CMK (cell line): ENCODE results near the gene PGS1.

Experiments used
- DNase-seq: peaks from one replicate; pipeline ENCODE4 v3.0.0-alpha.2; 2010; ENCODE audit warnings: low read depth

PGS1 gene

DNA sequence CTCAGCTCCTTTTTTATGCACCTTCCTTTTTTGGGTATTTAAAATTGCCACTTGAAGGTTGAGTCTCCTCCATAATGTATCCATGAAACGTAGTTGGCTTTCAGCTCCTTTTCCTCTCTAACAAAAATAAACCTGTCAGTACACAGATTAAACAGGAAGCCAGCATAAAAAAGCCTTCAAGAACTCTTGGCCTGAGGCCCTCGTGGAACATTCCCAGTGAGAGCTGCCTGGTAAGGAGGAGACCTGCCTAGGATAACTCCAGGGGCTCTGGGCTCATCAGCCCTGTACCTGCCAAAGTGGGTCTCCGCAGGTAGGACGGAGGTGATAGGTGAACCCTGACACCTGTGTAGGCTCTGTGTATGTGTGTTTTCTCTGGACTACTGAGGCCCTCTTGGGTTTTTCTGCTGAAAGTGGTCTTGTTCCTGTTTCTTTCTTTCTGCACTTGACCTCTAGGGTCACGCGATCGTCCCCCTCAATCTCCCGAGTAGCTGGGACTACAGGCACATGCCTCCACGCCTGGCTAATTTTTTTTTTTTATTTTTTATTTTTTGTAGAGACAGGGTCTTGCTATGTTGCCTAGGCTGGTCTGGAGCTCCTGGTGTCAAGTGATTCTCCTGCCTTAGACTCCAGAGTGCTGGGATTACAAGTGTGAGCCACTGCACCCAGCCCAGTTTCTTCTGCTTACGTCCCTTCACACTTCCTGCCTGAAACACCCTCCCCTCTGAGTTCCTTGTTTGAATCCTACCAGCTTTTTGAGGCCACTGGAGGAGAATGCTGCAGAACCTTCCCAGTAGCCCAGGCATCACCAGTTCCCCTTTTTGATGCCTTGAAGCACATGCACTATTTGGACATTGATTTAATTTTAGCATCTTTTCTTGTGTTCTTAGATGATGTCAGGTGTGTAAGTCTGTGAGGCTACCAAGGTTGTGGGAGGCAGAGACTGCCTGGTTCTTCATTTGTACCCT is 9.8 kb downstream of the PGS1 start:
- no peak for DNase-seq

GRCh38 chr17:78390241-78391050 is 12.0 kb downstream of the PGS1 start:
- no peak for DNase-seq

DNA sequence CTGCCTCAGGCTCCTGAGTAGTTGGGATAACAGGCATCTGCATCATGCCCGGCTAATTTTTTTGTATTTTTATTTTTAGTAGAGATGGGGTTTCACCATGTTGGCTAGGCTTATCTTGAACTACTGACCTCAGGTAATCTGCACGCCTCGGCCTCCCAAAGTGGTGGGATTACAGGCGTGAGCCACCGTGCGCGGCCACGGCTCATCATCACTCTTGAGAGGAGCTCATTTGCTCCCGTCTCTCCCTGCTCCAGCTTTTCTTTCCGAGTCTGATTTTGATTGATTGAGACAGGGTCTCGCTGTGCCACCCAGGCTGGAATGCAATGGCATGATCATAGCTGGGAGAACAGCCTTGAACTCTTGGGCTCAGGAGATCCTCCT is 12.6 kb downstream of the PGS1 start:
- DNase-seq: no peak

DNA sequence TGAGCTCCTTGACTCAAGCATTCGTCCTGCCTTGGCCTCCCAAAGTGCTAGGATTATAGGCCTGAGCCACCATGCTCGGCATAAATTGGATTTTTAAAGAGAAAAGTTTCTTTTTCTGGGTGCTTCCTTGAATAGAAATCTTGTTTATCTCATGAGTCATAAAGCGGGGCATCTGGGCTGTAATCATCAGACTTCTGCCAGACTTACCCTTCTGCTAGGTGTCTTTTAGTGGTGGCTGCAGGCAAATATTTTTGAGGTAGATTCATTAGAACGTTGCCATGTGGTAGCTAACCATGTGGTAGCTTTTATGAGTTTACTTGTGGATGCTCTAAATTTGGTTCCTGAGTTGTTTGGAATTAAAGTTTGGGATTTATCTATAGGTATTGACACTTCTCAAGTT is 13.4 kb downstream of the PGS1 start:
- no peak for DNase-seq

- DNase-seq: no peak
Measured at GRCh38 chr17:78392295-78392694, 13.8 kb downstream of the PGS1 start.

DNA sequence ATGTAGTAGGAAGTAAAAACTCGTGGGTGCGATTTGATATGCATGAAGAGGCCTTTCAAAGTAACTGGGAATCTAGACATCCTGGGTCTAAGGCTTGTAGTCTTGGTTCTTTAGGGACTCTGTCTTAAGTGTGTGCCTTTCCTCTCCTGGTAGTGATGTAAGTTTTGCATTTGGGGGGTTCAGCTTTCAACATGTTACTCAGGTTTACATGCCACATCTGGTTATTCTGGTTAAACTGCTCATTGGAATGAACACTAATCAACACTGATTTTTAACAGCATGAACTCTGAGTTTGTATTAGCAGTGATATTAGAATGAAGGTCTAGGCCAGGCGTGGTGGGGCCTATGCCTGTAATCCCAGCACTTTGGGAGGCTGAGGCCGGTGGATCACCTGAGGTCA is 15.1 kb downstream of the PGS1 start:
- DNase-seq: no peak

DNA sequence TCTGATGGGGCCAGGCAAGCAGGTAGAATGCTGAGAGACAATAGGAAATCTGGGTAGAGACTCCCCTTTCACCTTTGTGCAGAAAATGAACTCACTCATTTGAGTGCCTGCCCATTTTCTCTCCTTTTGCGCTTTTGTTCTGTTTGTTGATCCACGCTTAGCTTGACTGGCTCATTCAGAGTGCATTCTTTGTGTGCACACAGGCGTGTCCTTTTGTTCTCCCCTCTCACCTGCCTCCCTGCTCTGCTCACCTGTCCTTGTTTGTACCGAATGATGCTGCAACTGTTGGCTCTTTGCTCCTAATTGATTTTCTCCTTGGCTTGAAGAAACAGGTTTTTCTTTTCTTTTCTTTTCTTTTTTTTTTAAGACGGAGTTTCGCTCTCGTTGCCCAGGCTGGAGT is 15.8 kb downstream of the PGS1 start:
- no peak for DNase-seq

- no peak for DNase-seq
Measured at GRCh38 chr17:78395155-78395554, 16.7 kb downstream of the PGS1 start.

DNA sequence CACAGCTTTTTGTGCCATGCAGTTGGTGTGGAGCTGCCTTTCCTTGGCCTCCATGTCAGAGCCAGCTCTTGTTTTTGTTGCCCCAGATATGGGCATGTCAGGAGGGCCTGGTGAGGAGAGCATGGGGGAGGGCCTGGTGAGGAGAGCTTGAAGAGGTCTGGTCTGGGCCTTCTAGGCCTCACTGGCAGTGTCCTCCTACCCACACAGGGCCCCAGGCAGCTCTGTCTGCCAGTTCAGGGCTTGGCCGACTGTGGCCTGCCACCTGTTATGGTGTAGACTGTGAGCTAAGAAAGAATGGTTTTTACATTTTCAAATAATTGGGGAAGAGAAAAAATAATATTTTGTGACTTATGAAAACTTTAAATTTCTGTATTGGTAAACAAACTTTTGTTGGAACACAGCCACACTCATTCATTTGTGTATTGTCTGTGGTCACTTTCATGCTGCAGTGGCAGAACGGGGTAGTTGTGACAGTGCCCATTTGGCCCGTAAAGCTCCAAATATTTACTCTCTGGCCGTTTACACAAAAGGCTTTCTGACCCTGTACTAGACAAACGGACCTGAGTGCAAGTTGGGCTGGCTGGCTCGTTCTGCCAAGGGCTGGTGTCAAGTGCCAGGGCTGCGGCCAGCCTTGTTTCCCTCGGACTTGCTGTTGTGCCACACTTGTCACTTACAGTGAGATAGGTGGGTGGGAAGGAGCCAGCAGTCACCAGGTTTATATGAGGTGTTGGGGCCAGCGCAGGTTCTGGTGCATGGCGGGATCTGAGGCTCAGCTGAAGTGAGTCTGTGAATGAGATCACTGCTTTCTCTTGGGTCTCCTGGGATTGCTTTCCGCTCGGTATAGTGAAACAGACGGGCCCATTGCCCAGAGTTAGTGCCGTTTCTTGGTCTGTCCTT is 18.2 kb downstream of the PGS1 start:
- DNase-seq: no peak

DNA sequence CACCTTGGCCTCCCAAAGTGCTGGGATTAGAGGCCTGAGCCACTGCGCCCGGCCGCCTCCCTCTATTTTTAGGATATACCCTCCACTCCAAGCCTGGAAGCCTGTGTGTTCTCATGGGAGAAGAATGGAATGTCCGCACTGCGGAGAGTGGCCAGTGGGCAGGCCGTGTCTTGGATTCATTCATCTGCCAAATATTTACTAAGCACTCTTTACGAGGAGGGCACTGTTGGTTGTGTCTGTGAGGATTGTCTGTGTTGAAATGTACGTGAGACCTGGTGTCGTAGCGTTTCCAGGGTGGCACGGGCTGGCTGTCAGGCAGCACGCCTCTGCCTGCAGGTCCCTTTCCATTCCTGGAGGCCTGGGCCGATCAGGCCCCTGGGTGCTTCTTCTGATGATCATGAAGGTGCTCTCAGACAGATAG is 19.2 kb downstream of the PGS1 start:
- DNase-seq: no peak

- DNase-seq: no peak
Measured at GRCh38 chr17:78398390-78398789, 19.9 kb downstream of the PGS1 start.

DNA sequence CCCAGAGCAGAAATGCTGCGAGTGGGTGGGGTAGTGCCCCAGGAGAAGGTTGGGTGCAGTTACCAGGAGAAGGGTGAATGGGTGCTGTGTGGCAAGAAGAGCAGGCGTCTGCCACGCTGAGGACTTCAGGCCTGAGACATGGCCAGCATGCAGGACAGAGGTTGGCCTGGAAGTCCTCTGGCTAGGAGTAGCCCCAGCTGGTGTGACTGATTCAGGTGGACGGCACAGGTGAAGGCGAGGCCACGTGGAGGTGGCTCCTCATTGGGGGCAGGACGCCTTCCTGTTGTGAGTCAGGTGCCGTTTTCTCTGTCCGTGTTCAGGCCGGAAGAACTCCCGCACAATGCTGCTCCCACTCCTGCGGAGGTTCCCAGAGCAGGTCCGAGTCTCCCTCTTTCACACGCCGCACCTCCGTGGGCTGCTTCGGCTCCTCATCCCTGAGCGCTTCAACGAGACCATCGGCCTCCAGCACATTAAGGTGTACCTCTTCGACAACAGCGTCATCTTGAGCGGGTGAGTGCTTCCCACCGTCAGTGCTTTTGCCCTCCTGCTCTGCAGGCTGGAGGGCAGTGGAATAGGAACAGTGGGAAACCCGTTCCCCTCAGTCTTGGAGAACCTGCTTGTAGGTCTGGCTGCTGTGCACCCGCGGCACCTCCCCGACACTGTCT is 20.7 kb downstream of the PGS1 start:
- no peak for DNase-seq

DNA sequence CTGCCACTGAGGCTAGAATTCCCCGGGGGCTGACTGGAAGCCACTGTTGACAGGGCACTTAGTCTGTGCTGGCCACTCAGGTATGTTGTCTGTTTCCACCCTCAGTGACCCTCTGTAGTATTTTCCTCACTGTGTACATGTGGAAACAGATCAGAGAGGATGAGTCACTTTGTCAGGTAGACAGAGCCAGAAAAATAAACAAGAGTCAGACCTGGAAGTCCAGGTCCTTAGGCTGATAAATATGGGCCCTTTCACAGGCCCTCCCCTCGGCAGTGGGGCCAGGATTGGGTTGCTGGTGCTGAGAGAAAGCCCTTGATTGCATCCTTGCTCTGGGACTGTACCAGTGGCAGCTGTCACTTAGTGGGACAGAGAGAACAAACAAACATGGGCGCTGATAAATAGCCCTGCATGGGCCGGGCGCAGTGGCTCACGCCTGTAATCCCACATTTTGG is 21.3 kb downstream of the PGS1 start:
- no peak for DNase-seq

GRCh38 chr17:78400581-78401240 is 22.3 kb downstream of the PGS1 start:
- DNase-seq: no peak

DNA sequence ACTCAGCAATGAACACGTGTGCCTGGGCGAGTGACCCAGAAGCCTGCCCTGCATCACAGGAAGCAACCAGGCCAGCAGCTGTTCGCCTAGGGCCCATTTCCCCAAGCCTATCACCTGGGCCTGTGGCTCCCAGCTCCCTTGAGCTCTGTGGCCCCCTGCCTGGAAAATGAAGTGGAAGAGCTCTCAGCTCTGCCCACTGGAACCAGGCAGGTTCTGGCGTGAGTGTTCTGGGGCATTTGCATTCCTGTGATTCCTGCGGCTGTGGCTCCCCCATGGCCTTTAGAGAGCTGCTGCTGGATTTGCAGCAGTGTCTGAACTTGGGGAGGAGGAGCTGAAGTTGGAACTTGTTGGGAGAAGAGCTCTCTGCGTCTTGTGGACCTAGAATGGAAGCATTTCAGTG is 22.8 kb downstream of the PGS1 start:
- no peak for DNase-seq

GRCh38 chr17:78401891-78402290 is 23.4 kb downstream of the PGS1 start:
- DNase-seq: no peak

DNA sequence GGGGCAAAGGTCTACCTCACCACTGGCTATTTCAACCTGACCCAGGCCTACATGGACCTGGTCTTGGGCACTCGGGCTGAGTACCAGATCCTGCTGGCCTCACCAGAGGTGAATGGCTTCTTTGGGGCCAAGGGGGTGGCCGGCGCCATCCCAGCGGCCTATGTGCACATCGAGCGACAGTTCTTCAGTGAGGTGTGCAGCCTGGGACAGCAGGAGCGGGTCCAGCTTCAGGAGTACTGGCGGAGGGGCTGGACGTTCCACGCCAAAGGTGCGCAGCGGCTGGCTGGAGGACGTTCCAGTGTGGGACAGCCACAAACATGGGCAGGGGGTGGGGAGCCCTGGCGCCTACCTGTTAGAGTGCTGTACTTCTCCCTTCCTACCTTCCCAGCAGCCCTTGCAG is 25.4 kb downstream of the PGS1 start:
- no peak for DNase-seq

GRCh38 chr17:78406396-78406795 is 27.9 kb downstream of the PGS1 start:
- no peak for DNase-seq

DNA sequence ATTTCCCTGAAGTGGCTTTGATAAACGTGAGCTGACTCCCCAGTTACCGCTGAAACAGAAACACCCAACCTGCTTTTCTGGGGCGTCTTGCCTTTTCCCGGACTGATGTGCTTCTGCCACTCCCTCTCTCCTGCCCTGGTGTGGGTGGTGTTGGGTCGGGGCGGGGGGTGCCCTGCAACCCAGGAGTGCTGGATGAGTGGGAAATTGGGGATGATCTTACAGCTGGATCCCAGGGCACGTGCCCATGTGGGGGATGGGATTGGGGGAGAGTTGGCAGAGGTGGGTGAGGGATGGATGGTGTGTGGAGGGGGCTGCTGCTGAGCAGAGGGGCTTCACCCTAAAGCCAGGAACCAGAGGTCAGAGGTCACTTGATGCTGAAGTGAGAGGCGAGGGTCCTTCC is 28.5 kb downstream of the PGS1 start:
- no peak for DNase-seq

DNA sequence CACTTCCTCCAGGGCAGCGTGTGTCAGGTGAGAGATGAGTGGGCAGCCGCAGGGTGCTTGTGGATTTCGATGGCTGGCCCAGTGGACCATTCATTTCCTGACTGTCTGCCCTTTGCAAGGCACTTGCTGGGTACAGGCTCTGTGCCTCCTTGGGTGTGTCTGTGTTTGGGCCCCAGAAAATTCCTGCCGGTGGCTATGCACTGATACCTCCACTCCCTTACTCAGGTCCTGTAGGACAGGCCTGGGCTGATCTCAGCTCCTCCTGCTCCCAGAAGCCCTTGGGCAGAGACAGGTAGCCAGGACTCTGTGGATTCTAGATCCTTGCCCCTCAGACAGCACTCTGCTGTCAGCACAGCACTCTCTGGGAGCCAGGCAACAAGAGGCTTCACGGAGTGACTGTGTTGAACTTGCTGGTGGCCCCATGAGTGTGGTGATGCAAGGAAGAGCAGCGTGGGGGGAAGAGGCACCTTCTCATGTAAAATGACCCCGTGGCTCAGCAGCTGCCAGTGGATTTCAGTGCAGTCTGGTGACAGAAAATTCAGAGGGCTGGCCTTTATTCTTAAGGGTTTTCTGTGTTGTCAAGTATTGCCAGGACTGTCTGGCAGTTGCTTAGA is 29.0 kb downstream of the PGS1 start:
- DNase-seq: no peak
